ENCODE measurements around the gene HMGN1.

The HMGN1 gene

GRCh38 chr21:39367783-39368182, 18.9 kb upstream of the HMGN1 start:
- no peak for DNase-seq (ENCODE audit: low read depth)

GRCh38 chr21:39366563-39366962, 17.7 kb upstream of the HMGN1 start:
- no peak for DNase-seq (ENCODE audit: low read depth)

- DNase-seq (ENCODE audit: low read depth), result no peak
Measured at GRCh38 chr21:39364949-39365348, 16.1 kb upstream of the HMGN1 start.

GRCh38 chr21:39363607-39364555, 15.0 kb upstream of the HMGN1 start:
- DNase-seq (ENCODE audit: low read depth), result no peak

- DNase-seq (ENCODE audit: low read depth), result no peak
Measured at GRCh38 chr21:39362733-39363132, 13.8 kb upstream of the HMGN1 start.

GRCh38 chr21:39359382-39359781, 10.5 kb upstream of the HMGN1 start:
- no peak for DNase-seq (ENCODE audit: low read depth)

GRCh38 chr21:39353295-39353694, 4.4 kb upstream of the HMGN1 start:
- DNase-seq (ENCODE audit: low read depth), result no peak

GRCh38 chr21:39350094-39351005, 1.5 kb upstream of the HMGN1 start:
- no peak for DNase-seq (ENCODE audit: low read depth)

- peak; percentile 97 for DNase-seq (ENCODE audit: low read depth)
Measured at GRCh38 chr21:39349211-39350093, 564 bp upstream of the HMGN1 start.

- no peak for DNase-seq (ENCODE audit: low read depth)
Measured at GRCh38 chr21:39348040-39348354, 891 bp downstream of the HMGN1 start.

GRCh38 chr21:39347537-39347936, 1.4 kb downstream of the HMGN1 start:
- DNase-seq (ENCODE audit: low read depth), result no peak

GRCh38 chr21:39346671-39347331, 2.1 kb downstream of the HMGN1 start:
- DNase-seq (ENCODE audit: low read depth), result no peak

- no peak for DNase-seq (ENCODE audit: low read depth)
Measured at GRCh38 chr21:39346206-39346605, 2.7 kb downstream of the HMGN1 start.

GRCh38 chr21:39345440-39345839, 3.4 kb downstream of the HMGN1 start:
- DNase-seq (ENCODE audit: low read depth), result no peak

- no peak for DNase-seq (ENCODE audit: low read depth)
Measured at GRCh38 chr21:39344848-39345247, 4.0 kb downstream of the HMGN1 start.

- DNase-seq (ENCODE audit: low read depth), result no peak
Measured at GRCh38 chr21:39341249-39341923, 7.5 kb downstream of the HMGN1 start.

- no peak for DNase-seq (ENCODE audit: low read depth)
Measured at GRCh38 chr21:39340687-39341086, 8.2 kb downstream of the HMGN1 start.

- DNase-seq (ENCODE audit: low read depth), result no peak
Measured at GRCh38 chr21:39339231-39339630, 9.7 kb downstream of the HMGN1 start.

GRCh38 chr21:39336457-39337008, 12.4 kb downstream of the HMGN1 start:
- no peak for DNase-seq (ENCODE audit: low read depth)

- DNase-seq (ENCODE audit: low read depth), result no peak
Measured at GRCh38 chr21:39334611-39335010, 14.3 kb downstream of the HMGN1 start.

- DNase-seq (ENCODE audit: low read depth), result no peak
Measured at GRCh38 chr21:39332175-39332574, 16.7 kb downstream of the HMGN1 start.

Measured in activated T-cell treated with anti-CD3 and anti-CD28 coated beads for 24 hours (primary cell).